ENCODE measurements around the gene CFAP46.

Gene CFAP46

GRCh38 chr10:132942101-132943057 lies at the start of gene CFAP46:
TSS of gene CFAP46 (minus strand) at chr10:132942570. CDS start at chr10:132942484, 86 bp downstream.
- no peak for DNase-seq (ENCODE audit: low read depth in 3 of 3)

GRCh38 chr10:132991706-132992432 lies 49.5 kb upstream of the CFAP46 start:
- no peak for DNase-seq (ENCODE audit: low read depth in 3 of 3)

GRCh38 chr10:132990684-132991545 lies 48.5 kb upstream of the CFAP46 start:
- no peak for DNase-seq (ENCODE audit: low read depth in 3 of 3)

- no peak for DNase-seq (ENCODE audit: low read depth in 3 of 3)
Observed at GRCh38 chr10:132989476-132990415, 47.4 kb upstream of the CFAP46 start.

GRCh38 chr10:132988988-132989387 lies 46.6 kb upstream of the CFAP46 start:
- no peak for DNase-seq (ENCODE audit: low read depth in 3 of 3)

- no peak for DNase-seq (ENCODE audit: low read depth in 3 of 3)
Observed at GRCh38 chr10:132987671-132988571, 45.6 kb upstream of the CFAP46 start.

- no peak for DNase-seq (ENCODE audit: low read depth in 3 of 3)
Observed at GRCh38 chr10:132986978-132987377, 44.6 kb upstream of the CFAP46 start.

GRCh38 chr10:132986576-132986975 lies 44.2 kb upstream of the CFAP46 start:
- DNase-seq (ENCODE audit: low read depth in 3 of 3) = no peak

GRCh38 chr10:132986076-132986475 lies 43.7 kb upstream of the CFAP46 start:
- no peak for DNase-seq (ENCODE audit: low read depth in 3 of 3)

- DNase-seq (ENCODE audit: low read depth in 3 of 3) = no peak
Observed at GRCh38 chr10:132985546-132985900, 43.2 kb upstream of the CFAP46 start.

- no peak for DNase-seq (ENCODE audit: low read depth in 3 of 3)
Observed at GRCh38 chr10:132984801-132985545, 42.6 kb upstream of the CFAP46 start.

GRCh38 chr10:132984008-132984295 lies 41.6 kb upstream of the CFAP46 start:
- DNase-seq (ENCODE audit: low read depth in 3 of 3) = no peak

- no peak for DNase-seq (ENCODE audit: low read depth in 3 of 3)
Observed at GRCh38 chr10:132983252-132984007, 41.1 kb upstream of the CFAP46 start.

- no peak for DNase-seq (ENCODE audit: low read depth in 3 of 3)
Observed at GRCh38 chr10:132982301-132982989, 40.1 kb upstream of the CFAP46 start.

- no peak for DNase-seq (ENCODE audit: low read depth in 3 of 3)
Observed at GRCh38 chr10:132981746-132982145, 39.4 kb upstream of the CFAP46 start.

- no peak for DNase-seq (ENCODE audit: low read depth in 3 of 3)
Observed at GRCh38 chr10:132981173-132981555, 38.8 kb upstream of the CFAP46 start.

- DNase-seq (ENCODE audit: low read depth in 3 of 3) = no peak
Observed at GRCh38 chr10:132980426-132981172, 38.2 kb upstream of the CFAP46 start.

All from stimulated activated CD4-positive, alpha-beta T cell treated with anti-CD3 and anti-CD28 coated beads, TNF-alpha, amount 100 ng/mL, for 4 hours (primary cell).